ENCODE data around the gene CALD1.

CALD1 gene

GRCh38 chr7:134798155-134798554, 18.7 kb downstream of the CALD1 start:
- no peak overlapping the region for H3K4me3 ChIP-seq (ENCODE audit: low read depth, low read length, poor library complexity, severe bottlenecking)
- H4K20me1 ChIP-seq (ENCODE audit: insufficient read depth, low read length), result no peaks in the 10 kb centered on the region
- no peak overlapping the region for H3K4me2 ChIP-seq (ENCODE audit: low read length)
- no peak overlapping the region for H3K27ac ChIP-seq (ENCODE audit: low read depth, low read length, poor library complexity, severe bottlenecking)
- no peaks in the 10 kb centered on the region for H3K9me3 ChIP-seq (ENCODE audit: low read length)
- H3K9ac ChIP-seq (ENCODE audit: low read length), result no peak overlapping the region
- no peaks in the 10 kb centered on the region; the same call in 1 of the 2 replicates for H3K27me3 ChIP-seq (ENCODE audit: insufficient read depth, low read length)
- no peak overlapping the region for H2AFZ ChIP-seq (ENCODE audit: low read length)
- no peaks in the 10 kb centered on the region for H3F3A ChIP-seq (ENCODE audit: insufficient read depth, low read length)
- no peaks in the 10 kb centered on the region for H3K9me2 ChIP-seq (ENCODE audit: low read depth, low read length)
- H3K4me1 ChIP-seq (ENCODE audit: insufficient read depth, low read length, severe bottlenecking), result no peaks in the 10 kb centered on the region
- no peak for TF ChIP-seq EZH2 (IDR thresholded peaks at IDR 0.05; ENCODE audit: borderline replicate concordance, low read length)
- TF ChIP-seq CTCF (IDR thresholded peaks at IDR 0.05; ENCODE audit: low read length), result no peak
- H3K36me3 ChIP-seq (ENCODE audit: insufficient read depth, low read length), result no peaks in the 10 kb centered on the region
- no peaks in the 10 kb centered on the region for H3K79me2 ChIP-seq (ENCODE audit: insufficient read depth, low read length)

- Histone ChIP-seq H3K4me1 (ENCODE audit: insufficient read depth, low read length, severe bottlenecking) (no peaks in the 10 kb centered on the region), H3K9me3 (ENCODE audit: low read length) (no peaks in the 10 kb centered on the region), H3K9ac (ENCODE audit: low read length) (no peak overlapping the region), H3K9me2 (ENCODE audit: low read depth, low read length) (no peaks in the 10 kb centered on the region), H2AFZ (ENCODE audit: low read length) (no peak overlapping the region), H3K27me3 (ENCODE audit: insufficient read depth, low read length) (no peaks in the 10 kb centered on the region; the same call in 1 of the 2 replicates), H3K4me2 (ENCODE audit: low read length) (no peak overlapping the region), H3K27ac (ENCODE audit: low read depth, low read length, poor library complexity, severe bottlenecking) (no peak overlapping the region), H4K20me1 (ENCODE audit: insufficient read depth, low read length) (no peaks in the 10 kb centered on the region), H3K4me3 (ENCODE audit: low read depth, low read length, poor library complexity, severe bottlenecking) (no peak overlapping the region), H3F3A (ENCODE audit: insufficient read depth, low read length) (no peaks in the 10 kb centered on the region), H3K79me2 (ENCODE audit: insufficient read depth, low read length) (no peaks in the 10 kb centered on the region), H3K36me3 (ENCODE audit: insufficient read depth, low read length) (no peaks in the 10 kb centered on the region)
- TF ChIP-seq CTCF (IDR thresholded peaks at IDR 0.05; ENCODE audit: low read length) (no peak), EZH2 (IDR thresholded peaks at IDR 0.05; ENCODE audit: borderline replicate concordance, low read length) (no peak)
These were observed 19.9 kb downstream of the CALD1 start for GRCh38 chr7:134799377-134799776.

DNA sequence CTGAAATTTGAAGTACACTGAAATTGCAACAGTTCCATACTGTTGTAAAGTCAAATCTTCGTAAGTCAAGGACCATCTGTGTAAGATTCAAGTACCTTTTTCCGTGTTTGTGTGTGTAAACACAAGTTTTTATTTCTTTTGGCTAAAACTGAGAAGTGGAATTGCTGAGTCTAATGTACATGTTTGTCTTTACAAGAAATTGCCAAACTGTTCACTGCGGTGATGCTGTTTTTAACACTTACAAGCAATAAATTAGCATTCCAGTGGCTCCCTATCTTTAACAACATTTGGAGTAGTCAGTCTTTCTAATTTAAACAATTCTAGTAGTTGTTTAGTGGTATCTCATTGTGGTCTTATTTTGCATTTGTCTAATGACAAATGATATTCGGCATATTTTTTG, 23.3 kb downstream of the CALD1 start:
- no peak overlapping the region for H3K4me3 ChIP-seq (ENCODE audit: low read depth, low read length, poor library complexity, severe bottlenecking)
- H4K20me1 ChIP-seq (ENCODE audit: insufficient read depth, low read length), result no peaks in the 10 kb centered on the region
- H3K9me2 ChIP-seq (ENCODE audit: low read depth, low read length), result no peaks in the 10 kb centered on the region
- TF ChIP-seq EZH2 (IDR thresholded peaks at IDR 0.05; ENCODE audit: borderline replicate concordance, low read length) (no peak), CTCF (IDR thresholded peaks at IDR 0.05; ENCODE audit: low read length) (no peak)
- H3F3A ChIP-seq (ENCODE audit: insufficient read depth, low read length), result no peaks in the 10 kb centered on the region
- no peaks in the 10 kb centered on the region for H3K36me3 ChIP-seq (ENCODE audit: insufficient read depth, low read length)
- H3K27ac ChIP-seq (ENCODE audit: low read depth, low read length, poor library complexity, severe bottlenecking), result no peak overlapping the region
- H3K4me1 ChIP-seq (ENCODE audit: insufficient read depth, low read length, severe bottlenecking), result no peaks in the 10 kb centered on the region
- no peaks in the 10 kb centered on the region for H3K79me2 ChIP-seq (ENCODE audit: insufficient read depth, low read length)
- H3K9ac ChIP-seq (ENCODE audit: low read length), result no peak overlapping the region
- H3K4me2 ChIP-seq (ENCODE audit: low read length), result no peak overlapping the region
- no peaks in the 10 kb centered on the region for H3K9me3 ChIP-seq (ENCODE audit: low read length)
- no peak overlapping the region for H2AFZ ChIP-seq (ENCODE audit: low read length)
- H3K27me3 ChIP-seq (ENCODE audit: insufficient read depth, low read length), result no peaks in the 10 kb centered on the region

Measured in OCI-LY1 (cell line).